HPDE6-E6E7 (cell line): Measurements from ENCODE around the gene SDC3.
"Not testable (repeated sequence)": the region's sequence is repeated elsewhere in the genome, so short reads cannot be mapped to it uniquely, and the experiment has no call there.

Experiments
- DNase-seq: peaks from one replicate; pipeline ENCODE4 v3.0.0; 2011; ENCODE audit warnings: missing footprints; ENCODE audit errors: extremely low spot score

The SDC3 gene, protein sequence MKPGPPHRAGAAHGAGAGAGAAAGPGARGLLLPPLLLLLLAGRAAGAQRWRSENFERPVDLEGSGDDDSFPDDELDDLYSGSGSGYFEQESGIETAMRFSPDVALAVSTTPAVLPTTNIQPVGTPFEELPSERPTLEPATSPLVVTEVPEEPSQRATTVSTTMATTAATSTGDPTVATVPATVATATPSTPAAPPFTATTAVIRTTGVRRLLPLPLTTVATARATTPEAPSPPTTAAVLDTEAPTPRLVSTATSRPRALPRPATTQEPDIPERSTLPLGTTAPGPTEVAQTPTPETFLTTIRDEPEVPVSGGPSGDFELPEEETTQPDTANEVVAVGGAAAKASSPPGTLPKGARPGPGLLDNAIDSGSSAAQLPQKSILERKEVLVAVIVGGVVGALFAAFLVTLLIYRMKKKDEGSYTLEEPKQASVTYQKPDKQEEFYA

DNA sequence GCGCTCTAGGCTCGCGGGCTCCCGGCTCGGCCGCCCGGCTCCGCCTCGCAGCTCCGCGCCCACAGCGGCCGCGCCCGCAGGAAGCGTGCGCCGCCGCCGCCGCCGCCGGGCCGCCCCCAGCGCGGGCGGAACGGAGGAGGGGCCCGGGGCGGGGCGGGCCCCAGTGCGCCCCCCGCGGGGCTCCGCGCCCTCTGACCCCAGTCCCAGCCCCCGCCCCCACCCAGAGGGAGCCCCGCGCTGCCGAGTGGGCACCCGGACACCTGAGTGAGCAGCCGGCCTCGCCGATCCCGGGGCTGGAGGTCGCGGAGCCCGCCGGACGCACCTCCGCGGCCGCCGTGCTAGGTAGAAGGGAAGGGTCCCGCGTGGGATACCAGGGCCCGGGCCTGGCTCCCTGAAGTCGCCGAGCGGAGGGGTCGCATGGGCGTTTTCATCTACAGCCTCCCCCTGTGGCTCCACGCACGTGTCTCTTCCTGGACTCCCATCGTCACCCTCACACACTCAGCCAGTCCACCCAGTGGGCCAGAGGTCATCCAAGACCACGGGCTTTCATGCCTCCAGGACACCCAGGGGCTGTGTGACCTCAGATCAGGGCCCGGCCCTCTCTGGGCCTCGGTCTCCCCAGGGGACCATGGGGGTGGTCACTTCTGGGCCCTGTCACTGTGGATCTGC is at the start of gene SDC3:
SDC3 (minus strand) TSS at position 63 of the 669 bp plus-strand sequence. CDS start 172 bp downstream, outside the sequence.
- DNase-seq: no peak

DNA sequence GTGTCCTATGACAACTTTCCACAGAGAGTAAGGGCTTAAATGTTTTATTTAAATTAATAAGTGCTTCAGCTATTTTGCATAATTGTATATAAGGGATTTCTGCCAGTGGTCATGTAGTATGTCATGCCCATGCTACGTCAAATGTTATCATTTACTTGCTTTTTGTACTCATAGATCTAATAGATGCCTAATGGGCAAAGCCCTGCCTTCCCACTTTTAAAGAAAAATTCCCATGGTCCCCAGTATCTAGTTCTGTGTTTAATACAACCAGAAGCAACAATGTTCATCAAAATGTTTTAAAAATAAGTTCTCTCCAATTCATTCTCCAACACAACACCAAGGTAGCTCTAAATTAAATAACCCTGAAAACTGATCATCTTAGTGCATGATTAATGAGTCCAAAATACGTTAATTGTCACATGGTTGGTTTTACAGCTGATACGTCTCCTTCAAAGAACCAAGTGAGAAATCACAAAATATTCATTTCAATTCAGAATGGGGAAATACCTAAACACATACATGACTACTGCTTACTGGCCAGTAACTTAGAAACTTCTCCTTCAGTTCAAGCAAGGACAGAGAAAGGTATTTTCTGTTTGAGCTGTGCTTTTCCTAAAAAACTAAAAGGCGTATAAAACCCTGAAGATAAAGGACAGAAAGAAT is 49.1 kb upstream of the SDC3 start:
- no peak for DNase-seq

DNA sequence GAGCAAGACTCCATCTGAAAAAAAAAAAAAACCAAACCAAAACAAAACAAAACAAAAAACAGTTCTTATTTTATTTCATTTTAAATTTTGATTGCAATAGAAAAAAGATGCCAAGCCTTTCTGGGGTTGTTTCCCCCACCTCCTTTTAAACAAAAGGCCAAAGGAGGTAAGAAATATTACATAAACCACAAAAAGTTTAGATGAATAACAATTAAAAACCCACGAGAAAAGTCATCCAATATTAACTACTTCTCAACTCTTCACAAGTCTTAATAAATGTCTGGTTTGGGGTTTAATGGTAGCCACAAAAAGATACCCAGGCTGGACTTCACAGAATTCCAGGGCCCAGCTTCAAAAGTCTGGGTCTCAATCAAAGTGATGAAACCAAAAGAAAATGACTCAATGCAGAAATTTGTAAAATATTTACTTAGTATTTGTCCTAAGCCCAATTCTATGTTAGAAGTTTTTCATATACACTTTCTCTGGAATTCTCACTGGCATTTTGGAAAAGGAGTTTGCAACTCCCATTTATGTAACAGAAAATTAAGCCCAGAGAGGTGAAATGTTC is 47.0 kb upstream of the SDC3 start:
- no peak for DNase-seq

DNA sequence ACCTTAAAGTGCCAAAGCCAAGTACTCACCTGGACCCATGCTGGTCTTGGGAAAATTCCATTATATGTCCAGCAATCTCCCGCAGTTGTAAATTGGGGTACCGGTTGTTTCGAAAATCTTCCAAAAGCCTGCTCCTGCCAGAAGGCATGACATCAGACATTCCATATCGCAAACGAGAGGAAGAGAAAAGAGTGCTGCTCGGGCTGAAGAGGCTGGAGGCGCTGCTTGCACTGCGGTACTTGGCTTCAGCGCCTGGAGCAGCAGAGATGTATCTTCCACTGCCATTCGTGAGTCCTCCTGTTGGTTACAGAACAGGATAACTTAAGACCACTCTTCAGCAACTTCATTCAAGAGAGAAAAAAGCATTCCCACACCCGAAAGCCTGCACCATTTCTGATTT is 45.1 kb upstream of the SDC3 start:
- no peak for DNase-seq

DNA sequence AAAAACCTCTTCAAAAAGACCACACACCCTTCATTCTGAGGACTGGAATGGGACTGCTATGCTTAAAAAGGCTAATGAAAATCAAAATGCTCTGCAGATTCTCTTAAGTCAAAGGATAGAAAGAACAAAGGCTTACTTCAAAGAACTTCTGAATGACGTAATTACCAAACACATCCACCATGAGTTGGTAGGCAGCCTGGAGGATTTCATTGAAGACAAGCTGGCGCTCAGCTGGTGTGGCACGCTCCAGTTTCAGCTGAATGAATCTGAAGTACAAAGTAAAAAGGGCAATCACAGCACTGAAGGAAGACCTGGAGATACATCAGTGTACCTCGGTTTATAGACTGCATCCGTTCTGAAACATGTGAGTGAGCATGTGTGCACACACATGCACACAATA is 43.5 kb upstream of the SDC3 start:
- no peak for DNase-seq

DNA sequence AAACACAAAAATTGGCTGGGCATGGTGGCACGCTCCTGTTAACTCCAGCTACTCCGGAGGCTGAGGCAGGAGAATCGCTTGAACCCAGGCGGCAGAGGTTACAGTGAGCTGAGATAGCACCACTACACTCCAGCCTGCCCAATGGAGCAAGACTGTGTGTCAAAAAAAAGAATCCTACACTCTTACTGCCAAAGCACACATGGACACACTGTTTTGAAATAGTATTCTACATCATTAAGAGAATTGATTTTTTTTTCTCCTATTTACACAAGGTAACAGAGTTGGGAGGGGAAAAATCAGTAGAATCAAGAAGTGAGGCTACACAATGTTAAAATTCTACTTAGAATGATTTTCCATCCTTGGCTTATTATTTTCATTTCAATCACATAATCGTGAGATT is 42.1 kb upstream of the SDC3 start:
- no peak for DNase-seq

DNA sequence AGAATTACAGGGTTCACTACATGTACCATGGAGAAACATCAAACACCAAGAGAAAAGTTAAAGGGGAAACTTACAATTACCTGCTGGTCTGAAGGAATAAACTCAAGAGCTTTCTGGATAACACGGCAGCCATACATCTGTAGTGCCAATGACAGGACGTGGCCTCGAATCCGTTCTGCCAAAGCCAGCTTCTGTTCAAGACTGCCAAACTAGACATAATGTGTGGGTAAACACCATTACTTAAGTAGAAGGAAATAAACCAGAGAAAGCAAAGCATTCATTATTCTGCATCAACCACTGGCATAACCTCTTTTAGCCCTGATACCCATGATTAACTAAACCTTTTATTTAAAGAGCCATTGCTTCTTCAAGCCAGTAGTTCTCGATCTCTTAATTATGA is 41.5 kb upstream of the SDC3 start:
- DNase-seq: no peak

DNA sequence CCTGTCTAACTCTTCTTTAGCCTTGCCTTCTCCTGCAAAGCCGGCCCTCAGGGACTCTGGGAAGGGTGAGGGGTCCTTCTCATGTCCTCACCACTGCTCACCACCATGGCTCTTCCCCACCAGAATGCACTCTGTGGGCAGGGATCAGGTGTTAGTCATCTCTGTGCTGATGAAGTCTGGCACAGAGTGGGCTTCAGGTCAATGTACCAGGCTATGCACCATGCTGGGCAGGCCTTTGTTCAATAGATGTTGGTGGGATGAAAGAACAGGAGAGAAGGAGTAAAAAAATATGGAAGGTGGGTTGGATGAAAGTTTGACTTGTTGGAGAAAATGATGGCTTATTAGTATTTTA is 40.9 kb upstream of the SDC3 start:
- not testable (repeated sequence) for DNase-seq

DNA sequence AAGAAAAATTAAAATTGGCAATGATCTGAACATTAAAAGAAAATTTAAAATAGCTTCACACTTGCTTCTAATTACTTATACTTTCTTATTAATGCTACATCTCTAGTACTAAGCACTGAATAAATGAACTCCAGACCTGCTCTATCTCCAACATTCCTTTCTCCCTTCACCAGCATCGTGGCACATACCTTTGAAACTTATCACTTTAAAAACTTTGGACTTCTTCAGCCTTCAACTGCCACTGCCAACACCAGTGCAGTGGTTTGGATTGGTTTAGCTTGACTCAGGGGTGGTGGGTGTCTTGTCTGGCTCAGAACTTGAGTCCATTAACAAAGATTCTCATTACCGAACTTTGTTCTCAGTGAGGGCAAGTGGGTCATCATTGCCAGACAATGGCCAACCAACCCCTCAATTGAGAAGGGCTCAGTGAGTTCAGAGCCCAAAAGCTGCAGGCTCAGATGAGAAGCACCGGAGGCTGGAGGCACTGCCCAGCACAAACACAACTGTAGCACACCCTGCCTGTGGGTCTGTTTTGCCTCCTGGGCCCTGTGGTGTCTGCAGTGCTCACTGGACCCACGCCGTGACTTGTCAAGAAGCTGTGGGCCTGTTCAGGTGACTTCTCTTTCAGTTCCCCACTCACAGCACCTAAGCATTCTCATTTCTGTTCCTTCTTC is 40.4 kb upstream of the SDC3 start:
- DNase-seq: not testable (repeated sequence)

DNA sequence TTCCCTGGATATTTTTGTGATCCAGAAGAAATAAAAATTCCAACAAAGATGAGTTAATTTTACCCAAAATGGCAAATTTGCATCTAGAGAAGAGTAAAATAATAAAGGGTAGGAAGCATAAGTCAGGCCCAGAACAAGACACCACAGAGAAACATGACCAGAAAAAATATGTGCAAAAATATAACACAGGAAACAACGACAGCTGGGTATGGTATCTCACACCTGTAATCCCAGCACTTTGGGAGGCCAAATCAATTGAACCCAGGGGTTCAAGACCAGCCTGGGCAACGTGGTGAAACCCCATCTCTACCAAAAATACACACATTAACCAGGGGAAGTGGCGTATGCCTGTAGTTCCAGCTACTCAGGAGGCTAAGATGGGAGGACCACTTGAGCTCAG is 39.7 kb upstream of the SDC3 start:
- DNase-seq: no peak

DNA sequence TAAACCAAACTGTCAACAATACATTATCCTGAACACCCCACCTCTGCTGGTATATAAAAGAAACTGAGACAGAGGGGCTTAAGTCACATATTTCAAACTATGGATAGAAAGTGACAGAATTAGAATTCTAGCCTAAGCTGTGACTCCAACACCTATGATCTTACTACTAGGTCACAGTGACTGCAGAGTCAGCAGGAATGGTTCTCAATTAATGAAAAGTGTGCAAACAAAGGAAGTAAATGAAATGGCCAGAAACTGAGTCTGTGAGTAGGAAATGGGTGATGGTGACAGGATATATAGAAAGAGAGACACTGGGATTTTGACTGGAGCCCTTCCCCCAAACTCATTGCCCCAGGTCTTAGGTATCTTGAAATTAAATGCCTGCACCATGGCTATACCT is 38.7 kb upstream of the SDC3 start:
- DNase-seq: no peak

DNA sequence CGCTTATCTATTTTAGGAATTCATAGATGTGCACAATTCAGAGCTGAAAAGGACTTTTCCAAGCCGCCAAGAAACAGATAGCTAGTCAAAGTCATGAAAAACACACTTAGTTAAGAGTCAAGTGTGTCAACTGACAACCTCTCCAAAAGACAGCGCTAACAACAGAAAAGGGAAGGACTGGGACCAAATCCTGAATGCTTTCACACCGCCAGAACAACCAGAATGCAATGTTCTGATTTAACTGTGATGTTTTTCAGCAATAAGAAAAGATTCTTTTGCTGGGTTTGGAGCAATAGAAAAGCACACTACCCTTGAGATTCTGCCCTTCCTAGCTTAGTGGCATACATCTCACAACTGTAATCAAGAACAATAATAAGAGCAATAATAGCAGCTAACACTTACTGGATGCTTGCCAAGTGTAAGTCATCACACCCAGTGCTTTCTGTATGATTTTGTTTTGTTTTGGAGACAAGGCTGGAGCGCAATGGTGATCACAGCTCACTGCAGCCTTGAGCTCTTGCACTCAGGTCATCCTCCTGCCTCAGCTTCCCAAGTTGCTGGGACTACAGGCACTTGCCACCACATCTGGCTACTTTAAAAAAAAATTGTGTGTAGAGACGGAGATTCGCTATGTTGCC is 33.9 kb upstream of the SDC3 start:
- no peak for DNase-seq

DNA sequence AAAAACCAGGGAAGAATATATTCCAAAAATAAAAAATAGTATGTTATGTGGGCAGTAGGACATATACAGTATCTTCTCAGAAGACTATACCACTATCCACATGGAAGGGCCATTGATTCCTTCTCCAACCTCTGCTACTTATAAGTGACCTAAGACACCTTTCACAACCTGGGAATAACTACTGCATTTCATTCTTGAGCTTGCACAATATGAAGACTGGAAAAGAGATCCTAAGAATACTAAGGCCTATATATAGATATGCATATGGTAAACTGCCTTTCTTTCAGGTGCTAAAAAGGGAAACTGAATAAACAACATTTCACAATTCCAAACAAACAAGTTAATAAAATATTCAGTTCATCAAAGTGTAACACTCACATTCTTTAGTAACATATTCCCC is 32.0 kb upstream of the SDC3 start:
- no peak for DNase-seq

DNA sequence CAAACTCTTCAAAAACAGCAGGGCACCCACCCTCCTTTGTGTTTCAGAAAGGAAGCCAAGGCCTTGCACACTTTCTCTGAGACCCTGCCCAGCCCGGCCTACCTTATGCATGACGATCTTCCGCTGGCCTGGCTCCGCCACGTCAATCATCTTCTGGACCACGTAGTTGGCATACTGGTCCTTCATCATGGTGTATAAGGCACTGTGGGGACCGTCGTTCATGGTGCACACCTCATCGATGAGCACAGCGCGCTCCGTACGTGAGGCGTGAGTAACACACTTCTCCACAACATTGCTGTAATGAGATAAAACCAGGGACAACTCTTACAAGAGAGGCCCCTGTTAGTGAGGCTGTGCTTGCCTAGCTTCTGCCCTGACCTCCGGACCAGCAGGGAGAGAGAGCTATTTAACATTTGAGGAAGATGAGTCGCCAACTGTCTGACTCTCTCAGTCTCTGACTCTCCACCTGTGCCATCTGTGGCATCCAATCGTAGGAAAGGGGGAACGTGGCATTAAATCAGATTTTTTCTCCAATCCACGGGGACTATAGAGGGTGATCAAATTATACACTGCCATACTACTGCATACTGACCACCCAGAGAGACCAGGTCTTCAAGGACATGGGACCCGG is 28.1 kb upstream of the SDC3 start:
- DNase-seq: no peak

DNA sequence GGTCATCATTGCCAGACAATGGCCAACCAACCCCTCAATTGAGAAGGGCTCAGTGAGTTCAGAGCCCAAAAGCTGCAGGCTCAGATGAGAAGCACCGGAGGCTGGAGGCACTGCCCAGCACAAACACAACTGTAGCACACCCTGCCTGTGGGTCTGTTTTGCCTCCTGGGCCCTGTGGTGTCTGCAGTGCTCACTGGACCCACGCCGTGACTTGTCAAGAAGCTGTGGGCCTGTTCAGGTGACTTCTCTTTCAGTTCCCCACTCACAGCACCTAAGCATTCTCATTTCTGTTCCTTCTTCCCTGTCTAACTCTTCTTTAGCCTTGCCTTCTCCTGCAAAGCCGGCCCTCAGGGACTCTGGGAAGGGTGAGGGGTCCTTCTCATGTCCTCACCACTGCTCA is 27.2 kb upstream of the SDC3 start:
- not testable (repeated sequence) for DNase-seq

DNA sequence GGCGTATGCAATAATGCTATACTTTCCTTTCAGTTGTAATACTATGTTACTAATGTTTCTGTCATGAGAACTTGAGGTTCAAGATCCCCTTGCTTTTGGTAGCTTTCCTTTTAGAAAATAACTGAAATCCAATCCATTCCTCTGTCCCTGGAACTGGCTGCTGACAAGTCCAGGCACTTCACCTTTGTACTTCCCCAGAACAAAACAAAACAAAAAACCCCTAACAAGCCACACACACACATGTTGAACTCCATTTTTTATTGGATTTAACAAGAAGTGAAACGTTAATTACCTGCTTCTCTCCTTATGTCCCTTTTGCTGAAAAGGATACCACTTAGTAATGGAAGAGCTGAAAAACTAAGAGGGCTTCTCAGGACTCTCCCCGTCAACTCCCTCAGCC is 26.1 kb upstream of the SDC3 start:
- no peak for DNase-seq

DNA sequence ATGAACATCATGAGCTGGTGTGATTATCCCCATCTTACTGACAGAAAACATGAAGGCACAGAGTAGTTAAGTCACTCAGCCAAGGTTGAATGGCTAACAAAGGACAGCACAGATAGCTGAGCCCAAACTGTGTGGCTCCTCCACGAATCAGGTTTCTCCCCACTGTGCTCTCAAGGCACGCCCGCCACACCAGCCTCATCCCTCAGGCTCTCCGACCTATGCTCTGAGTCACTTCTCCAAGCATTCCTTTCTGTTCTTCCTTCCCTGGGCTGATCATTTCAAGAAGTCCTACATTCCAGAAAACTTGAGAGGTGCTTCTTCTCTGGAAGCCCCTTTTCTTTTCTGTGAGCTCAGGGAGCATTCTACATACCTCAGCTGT is 25.3 kb upstream of the SDC3 start:
- DNase-seq: peak; percentile 56

DNA sequence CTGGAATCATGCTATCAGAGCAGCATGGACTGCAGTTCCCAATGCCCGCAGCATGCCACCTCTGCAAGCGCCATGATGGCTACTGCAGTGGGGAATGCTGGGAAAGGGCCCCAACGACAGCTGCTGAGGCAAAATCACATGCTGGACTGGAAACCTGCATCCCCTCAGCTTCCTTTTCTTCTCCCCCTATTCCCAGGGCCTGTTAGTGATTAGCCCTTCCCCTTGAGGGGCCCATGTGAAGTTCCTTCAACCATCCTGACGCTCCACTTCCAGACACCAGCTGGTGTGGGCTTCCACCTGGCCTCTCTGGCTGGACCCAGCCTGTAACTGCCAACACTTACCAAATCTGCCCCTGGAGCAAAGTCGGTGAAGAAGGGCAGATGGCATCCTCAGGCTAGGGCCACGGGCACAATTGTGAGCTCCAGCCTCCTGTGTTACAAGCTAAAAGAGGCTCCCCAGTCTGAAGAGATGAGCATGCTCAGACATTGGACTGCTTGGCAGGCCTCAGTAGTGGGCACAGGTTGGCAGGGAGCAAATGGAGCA is 22.1 kb upstream of the SDC3 start:
- no peak for DNase-seq

DNA sequence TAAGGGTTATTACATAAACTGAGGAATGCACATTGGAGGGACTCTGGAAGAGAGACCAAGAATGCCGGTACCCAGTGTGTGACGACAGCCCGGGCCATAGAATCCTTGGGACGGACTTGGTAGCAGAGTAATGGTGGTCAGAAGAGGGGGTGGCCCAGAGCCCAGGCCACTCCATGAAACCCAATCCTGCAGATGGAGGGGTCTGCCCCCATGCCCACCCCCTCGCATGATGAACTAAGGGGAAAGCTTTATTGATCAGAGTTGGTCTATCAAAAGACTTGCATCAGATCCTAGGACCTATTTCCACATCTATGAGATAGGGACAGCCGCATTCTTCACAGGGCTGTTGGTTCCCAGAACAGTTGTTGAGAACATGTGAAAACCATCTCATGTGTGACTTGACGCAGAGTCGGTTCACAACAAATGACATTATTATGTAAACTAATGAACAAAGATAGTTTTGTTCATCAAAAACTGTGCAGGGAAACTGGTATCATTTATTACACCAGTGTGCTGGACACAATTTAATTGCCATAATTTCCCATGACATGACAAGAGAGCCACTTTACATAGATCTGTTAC is 21.5 kb upstream of the SDC3 start:
- DNase-seq: no peak

DNA sequence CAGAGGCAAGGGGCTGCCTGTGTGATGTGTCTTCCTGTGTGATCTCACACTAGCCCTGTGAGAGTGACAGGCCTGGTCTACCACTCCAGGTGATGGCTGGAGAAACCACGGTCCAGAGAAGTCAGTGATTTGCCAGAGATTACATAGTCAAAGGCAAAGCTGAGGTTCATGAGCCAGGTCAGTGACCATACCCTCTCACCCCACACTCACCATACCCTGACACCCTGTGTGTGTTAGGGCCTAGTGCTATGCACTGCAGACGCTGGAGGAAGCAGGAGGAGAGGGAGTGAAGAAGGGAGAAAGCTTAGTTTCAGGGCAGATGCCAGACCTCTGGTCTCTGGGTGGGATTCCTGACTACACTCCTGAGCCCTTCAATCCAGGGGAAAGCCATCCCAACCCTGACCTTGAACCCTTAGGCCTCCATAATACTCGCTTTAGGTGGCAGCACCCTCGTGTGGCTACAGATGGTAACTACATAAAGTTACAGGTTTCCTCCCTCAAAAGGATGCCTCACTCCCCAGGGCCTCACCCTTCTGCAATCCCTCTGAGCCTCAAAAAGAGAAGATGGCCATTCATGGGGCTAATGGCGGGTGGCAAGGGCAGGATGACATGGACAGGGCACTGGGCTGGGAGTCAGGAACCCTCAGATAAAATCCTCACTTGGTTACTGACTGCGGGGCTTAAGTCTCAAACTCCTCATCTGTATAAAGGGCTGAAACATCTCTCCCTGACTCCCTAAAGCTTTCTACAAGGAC is 20.8 kb upstream of the SDC3 start:
- DNase-seq: no peak
